HepG2 (cell line): Measurements from ENCODE around the gene XAF1. TPM values are rescaled to one million over a fixed set of nuclear protein-coding genes. Genes with fewer than 3 reads are reported as not detected.

Experiments
- ATAC-seq: fragments of 200-7000 bp; cut with Tn5 transposase; 3 replicates; pipeline ENCODE4 v1.9.1; 2020; ENCODE audit warnings: mild to moderate bottlenecking, moderate library complexity
- BruUV-seq: library from RNA; stranded (reverse); fragments of 400-500 nt; replicated peaks from 2 replicates; lab custom pipeline; 2021; lab: Mats Ljungman, UMichigan
- CTCF ChIA-PET: fragments of 300-600 bp; formaldehyde crosslinking; extraction: SDS; loops from one replicate; lab custom pipeline; 2021; ENCODE audit warnings: low total read pairs, inconsistent platforms, low intra/inter-chr PET ratio; lab: Yijun Ruan, JAX
- POLR2A ChIA-PET: fragments of 350-600 bp; sonication (Branson Sonifier 250); formaldehyde crosslinking; loops from one replicate; lab custom pipeline; 2020; ENCODE audit warnings: antibody characterized with exemption, inconsistent platforms; lab: Yijun Ruan, JAX
- DNase-seq: peaks from one replicate; pipeline ENCODE4 v3.0.0-alpha.2; 2015; ENCODE audit warnings: low spot score
- FAIRE-seq: peaks from 3 replicates; lab custom pipeline; 2011; peaks lifted over from hg19 to GRCh38; lab: Jason Lieb, UNC
- H2AFZ ChIP-seq: one replicate; pipeline ENCODE4 v1.6.1; 2011; ENCODE audit warnings: low read length, inconsistent platforms
- H3K27ac ChIP-seq: fragments of 300-600 bp; 3 replicates; pipeline ENCODE4 v1.8.0; 2011; ENCODE audit warnings: mixed run types, mild to moderate bottlenecking, mixed read lengths, low read length, inconsistent platforms; ENCODE audit not compliant: insufficient read depth; ENCODE audit errors: extremely low read length
- H3K27me3 ChIP-seq, 2 experiments: fragments of 200-600 bp in 1 of 2; 2 replicates in 1 of 2; 3 replicates in 1 of 2; pipeline versions ENCODE4 v1.6.0 to v1.8.0; 2011; ENCODE audit warnings: low read length in 2 of 2, mild to moderate bottlenecking in 2 of 2, moderate library complexity in 2 of 2, inconsistent platforms in 1 of 2; ENCODE audit not compliant: insufficient read depth in 2 of 2, control insufficient read depth in 1 of 2
- H3K36me3 ChIP-seq, 2 experiments: fragments of 200-600 bp in 1 of 2; replicated peaks in 1 of 2; 2 replicates in 1 of 2; 3 replicates in 1 of 2; pipeline versions ENCODE4 v1.5.1 to v1.8.0; 2011; ENCODE audit warnings: low read length in 2 of 2, inconsistent platforms in 1 of 2; ENCODE audit not compliant: insufficient read depth in 2 of 2, control insufficient read depth in 1 of 2
- H3K4me1 ChIP-seq: 2 replicates; pipeline ENCODE4 v1.5.1; 2012; ENCODE audit warnings: low read length, inconsistent platforms; ENCODE audit not compliant: insufficient read depth
- H3K4me2 ChIP-seq: 2 replicates; pipeline ENCODE4 v1.6.0; 2011; ENCODE audit warnings: low read depth, low read length, inconsistent platforms
- H3K4me3 ChIP-seq, 3 experiments: fragments of 200-600 bp in 1 of 3; sonication (generic), shearing (Covaris generic) in 1 of 3; replicated peaks in 1 of 3; 2 replicates each; pipeline ENCODE4 v1.5.1; 2011 to 2016; ENCODE audit warnings: low read length in 3 of 3, inconsistent platforms in 2 of 3, low read depth in 2 of 3, mild to moderate bottlenecking in 2 of 3, control low read depth in 1 of 3, mixed read lengths in 1 of 3; ENCODE audit not compliant: insufficient read depth in 1 of 3
- H3K79me2 ChIP-seq: one replicate; pipeline ENCODE4 v1.6.1; 2011; ENCODE audit warnings: low read length, inconsistent platforms; ENCODE audit not compliant: insufficient read depth
- H3K9ac ChIP-seq: 2 replicates; pipeline ENCODE4 v1.6.0; 2011; ENCODE audit warnings: mild to moderate bottlenecking, low read depth, low read length, inconsistent platforms; ENCODE audit not compliant: insufficient read depth
- H3K9me3 ChIP-seq: 2 replicates; pipeline ENCODE4 v1.5.1; 2012; ENCODE audit warnings: mild to moderate bottlenecking, low read length
- H4K20me1 ChIP-seq: 2 replicates; pipeline ENCODE4 v1.6.0; 2011; ENCODE audit warnings: inconsistent platforms, mild to moderate bottlenecking, low read length, moderate library complexity; ENCODE audit not compliant: insufficient read depth
- MTF2 ChIP-seq: sonication (generic); formaldehyde crosslinking; IDR thresholded peaks from 2 replicates; pipeline ENCODE4 v1.5.0; 2020; ENCODE audit warnings: missing genetic modification reagents, borderline replicate concordance
- NCOA5 ChIP-seq: sonication (generic); formaldehyde crosslinking; IDR thresholded peaks from 2 replicates; pipeline ENCODE4 v1.4.0; 2020; ENCODE audit warnings: missing genetic modification reagents
- NRL ChIP-seq: sonication (generic); formaldehyde crosslinking; IDR thresholded peaks from 2 replicates; pipeline ENCODE4 v1.5.0; 2020; ENCODE audit warnings: missing genetic modification reagents, mild to moderate bottlenecking, moderate library complexity, borderline replicate concordance
- SAP130 ChIP-seq: IDR thresholded peaks from 2 replicates; pipeline ENCODE4 v1.6.1; 2016; ENCODE audit warnings: low read depth
- TSC22D2 ChIP-seq: sonication (generic); formaldehyde crosslinking; IDR thresholded peaks from 2 replicates; pipeline ENCODE4 v1.5.1; 2020; ENCODE audit warnings: missing genetic modification reagents, mild to moderate bottlenecking, borderline replicate concordance
- YEATS4 ChIP-seq: sonication (generic); formaldehyde crosslinking; IDR thresholded peaks from 2 replicates; pipeline ENCODE4 v1.4.0; 2020; ENCODE audit warnings: missing genetic modification reagents, borderline replicate concordance
- ZMYM2 ChIP-seq: sonication (generic); formaldehyde crosslinking; IDR thresholded peaks from 2 replicates; pipeline ENCODE4 v1.8.0; 2022; ENCODE audit warnings: mild to moderate bottlenecking, missing genetic modification reagents
- ZNF256 ChIP-seq: sonication (generic); formaldehyde crosslinking; conservative IDR thresholded peaks from 2 replicates; pipeline ENCODE4 v1.4.0; 2020; ENCODE audit warnings: missing genetic modification reagents
- ZNF331 ChIP-seq: sonication (generic); formaldehyde crosslinking; IDR thresholded peaks from 2 replicates; pipeline ENCODE4 v1.4.0; 2020; ENCODE audit warnings: missing genetic modification reagents
- ZNF382 ChIP-seq: sonication (generic); formaldehyde crosslinking; IDR thresholded peaks from 2 replicates; pipeline ENCODE4 v1.5.0; 2020; ENCODE audit warnings: missing genetic modification reagents, mild to moderate bottlenecking, borderline replicate concordance
- ZNF670 ChIP-seq: sonication (generic); formaldehyde crosslinking; IDR thresholded peaks from 2 replicates; pipeline ENCODE4 v1.8.0; 2022; ENCODE audit warnings: mild to moderate bottlenecking, missing genetic modification reagents, borderline replicate concordance
- ZNF839 ChIP-seq: sonication (generic); formaldehyde crosslinking; IDR thresholded peaks from 2 replicates; pipeline ENCODE4 v1.4.0; 2020; ENCODE audit warnings: missing genetic modification reagents, mild to moderate bottlenecking, borderline replicate concordance
- WGBS: methylation state at CpG from one replicate; pipeline ENCODE4 v1.1.6; 2017; ENCODE audit warnings: low lambda C conversion rate; 5-methylcytosine and 5-hydroxymethylcytosine counted together
- in situ Hi-C: cut with HindIII; loops from 2 replicates; pipeline ENCODE4 v1.10.0; 2017; ENCODE audit warnings: low pct_unique_long_range_greater_than_20kb; ENCODE audit not compliant: extremely low pct_ligation_motif_present
- intact Hi-C: fragments of 100-400 bp; cut with micrococcal nuclease; formaldehyde crosslinking; loops from one replicate; pipeline ENCODE4 v1.10.0; 2022; ENCODE audit not compliant: unreplicated experiment
- polyA plus RNA-seq, 8 experiments: library from polyadenylated mRNA; depleted of rRNA in 3 of 8; stranded (reverse) in 7 of 8; unstranded in 1 of 8; fragments of >200 nt; fragmentation: Illumina TruSeq in 4 of 8; extraction: Trizol in 4 of 8; gene quantifications; 2 replicates each; pipeline versions ENCODE4 v1.2.1 to v1.2.3, GENCODE V29; 2011 to 2016; ENCODE audit warnings: low read depth in 4 of 8, missing spikeins in 1 of 8, mixed read lengths in 1 of 8; ENCODE audit not compliant: insufficient read depth in 1 of 8
- total RNA-seq, 5 experiments: library from RNA; depleted of rRNA; stranded (reverse); fragments of >200 nt; fragmentation: Illumina TruSeq; extraction: Trizol; gene quantifications; 2 replicates each; pipeline ENCODE4 v1.2.3, GENCODE V29; 2016; ENCODE audit warnings: low read depth in 1 of 5
- TF ChIP-seq, protein P1 (sequence below): fragments of 450-650 bp; IDR thresholded peaks from 2 replicates; pipeline ENCODE4 v1.6.1; 2016
- TF ChIP-seq, protein P2 (sequence below), 2 experiments: fragments of 450-650 bp in 1 of 2; sonication (generic) in 1 of 2; formaldehyde crosslinking; IDR thresholded peaks; 2 replicates each; pipeline versions ENCODE4 v1.5.0 to v1.8.0; 2020 to 2022; ENCODE audit warnings: mild to moderate bottlenecking in 1 of 2, missing genetic modification reagents in 1 of 2
- TF ChIP-seq, protein P3 (sequence below): sonication (generic); formaldehyde crosslinking; IDR thresholded peaks from 2 replicates; pipeline ENCODE4 v1.4.0; 2020; ENCODE audit warnings: missing genetic modification reagents
- TF ChIP-seq, protein P4 (sequence below): sonication (generic); formaldehyde crosslinking; IDR thresholded peaks from 2 replicates; pipeline ENCODE4 v1.4.0; 2020; ENCODE audit warnings: mild to moderate bottlenecking, missing genetic modification reagents
- TF ChIP-seq, protein P5 (sequence below): sonication (generic); formaldehyde crosslinking; IDR thresholded peaks from 2 replicates; pipeline ENCODE4 v1.5.1; 2020; ENCODE audit warnings: missing genetic modification reagents, mild to moderate bottlenecking, borderline replicate concordance

Gene XAF1
- total and polyA plus RNA-seq, 2 of the 13 experiments (the other 11 are each of a cell fraction or from before 2014, with no cell fraction given), result 1.2 to 2.4 TPM

DNA sequence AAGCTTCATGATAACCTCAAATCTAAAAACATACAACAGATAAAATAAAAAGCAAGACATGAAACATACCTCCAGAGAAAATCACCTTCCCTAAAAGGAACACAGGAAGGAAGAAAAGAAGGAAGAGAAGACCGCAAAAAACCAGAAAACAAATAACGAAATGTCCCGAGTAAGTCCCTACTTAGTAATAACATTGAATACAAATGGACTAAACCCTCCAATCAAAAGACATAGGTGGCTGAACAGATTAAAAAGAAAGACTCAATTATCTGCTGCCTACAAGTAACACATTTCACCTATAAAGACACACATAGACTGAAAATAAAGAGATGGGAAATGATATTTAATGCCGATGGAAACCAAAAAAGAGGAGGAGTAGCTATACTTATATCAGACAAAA is 26.4 kb downstream of the XAF1 start:
- peaks cover 0 to 9% of the 10 kb centered on the region in 2 experiments; a peak in 1 of 5 replicates for H3K27me3 ChIP-seq
- 89% methylated on average over 4 of the region's 4 CpGs for WGBS
- POLR2A ChIA-PET, result no interaction called here
- peaks cover 23% of the 10 kb centered on the region for H3K4me1 ChIP-seq
- DNase-seq, result no peak
- no peaks in the 10 kb centered on the region for H3K79me2 ChIP-seq
- intact Hi-C loops, result no loop called here
- no peaks in the 10 kb centered on the region for H3K9me3 ChIP-seq
- H3K9ac ChIP-seq, result no peak overlapping the region
- H3K36me3 ChIP-seq, result no peaks in the 10 kb centered on the region
- no peak overlapping the region for H3K4me2 ChIP-seq
- TF ChIP-seq, protein P1, sequence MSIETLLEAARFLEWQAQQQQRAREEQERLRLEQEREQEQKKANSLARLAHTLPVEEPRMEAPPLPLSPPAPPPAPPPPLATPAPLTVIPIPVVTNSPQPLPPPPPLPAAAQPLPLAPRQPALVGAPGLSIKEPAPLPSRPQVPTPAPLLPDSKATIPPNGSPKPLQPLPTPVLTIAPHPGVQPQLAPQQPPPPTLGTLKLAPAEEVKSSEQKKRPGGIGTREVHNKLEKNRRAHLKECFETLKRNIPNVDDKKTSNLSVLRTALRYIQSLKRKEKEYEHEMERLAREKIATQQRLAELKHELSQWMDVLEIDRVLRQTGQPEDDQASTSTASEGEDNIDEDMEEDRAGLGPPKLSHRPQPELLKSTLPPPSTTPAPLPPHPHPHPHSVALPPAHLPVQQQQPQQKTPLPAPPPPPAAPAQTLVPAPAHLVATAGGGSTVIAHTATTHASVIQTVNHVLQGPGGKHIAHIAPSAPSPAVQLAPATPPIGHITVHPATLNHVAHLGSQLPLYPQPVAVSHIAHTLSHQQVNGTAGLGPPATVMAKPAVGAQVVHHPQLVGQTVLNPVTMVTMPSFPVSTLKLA, result no peak
- TF ChIP-seq ZNF331 (CRISPR knock-in tag) (no peak), NCOA5 (CRISPR knock-in tag) (no peak), ZNF256 (CRISPR knock-in tag) (no peak), SAP130 (no peak), ZNF670 (CRISPR knock-in tag) (no peak), YEATS4 (CRISPR knock-in tag) (no peak), ZNF382 (CRISPR knock-in tag) (no peak), ZNF839 (CRISPR knock-in tag) (no peak), NRL (CRISPR knock-in tag) (no peak), ZMYM2 (CRISPR knock-in tag) (no peak), TSC22D2 (CRISPR knock-in tag) (no peak), MTF2 (CRISPR knock-in tag) (no peak)
- TF ChIP-seq, protein P2, sequence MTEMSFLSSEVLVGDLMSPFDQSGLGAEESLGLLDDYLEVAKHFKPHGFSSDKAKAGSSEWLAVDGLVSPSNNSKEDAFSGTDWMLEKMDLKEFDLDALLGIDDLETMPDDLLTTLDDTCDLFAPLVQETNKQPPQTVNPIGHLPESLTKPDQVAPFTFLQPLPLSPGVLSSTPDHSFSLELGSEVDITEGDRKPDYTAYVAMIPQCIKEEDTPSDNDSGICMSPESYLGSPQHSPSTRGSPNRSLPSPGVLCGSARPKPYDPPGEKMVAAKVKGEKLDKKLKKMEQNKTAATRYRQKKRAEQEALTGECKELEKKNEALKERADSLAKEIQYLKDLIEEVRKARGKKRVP (CRISPR knock-in tag; IDR thresholded peaks at IDR 0.05), result no peak
- TF ChIP-seq, protein P3, sequence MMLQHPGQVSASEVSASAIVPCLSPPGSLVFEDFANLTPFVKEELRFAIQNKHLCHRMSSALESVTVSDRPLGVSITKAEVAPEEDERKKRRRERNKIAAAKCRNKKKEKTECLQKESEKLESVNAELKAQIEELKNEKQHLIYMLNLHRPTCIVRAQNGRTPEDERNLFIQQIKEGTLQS (CRISPR knock-in tag), result no peak
- TF ChIP-seq, protein P4, sequence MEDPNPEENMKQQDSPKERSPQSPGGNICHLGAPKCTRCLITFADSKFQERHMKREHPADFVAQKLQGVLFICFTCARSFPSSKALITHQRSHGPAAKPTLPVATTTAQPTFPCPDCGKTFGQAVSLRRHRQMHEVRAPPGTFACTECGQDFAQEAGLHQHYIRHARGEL (CRISPR knock-in tag), result no peak
- TF ChIP-seq, protein P5, sequence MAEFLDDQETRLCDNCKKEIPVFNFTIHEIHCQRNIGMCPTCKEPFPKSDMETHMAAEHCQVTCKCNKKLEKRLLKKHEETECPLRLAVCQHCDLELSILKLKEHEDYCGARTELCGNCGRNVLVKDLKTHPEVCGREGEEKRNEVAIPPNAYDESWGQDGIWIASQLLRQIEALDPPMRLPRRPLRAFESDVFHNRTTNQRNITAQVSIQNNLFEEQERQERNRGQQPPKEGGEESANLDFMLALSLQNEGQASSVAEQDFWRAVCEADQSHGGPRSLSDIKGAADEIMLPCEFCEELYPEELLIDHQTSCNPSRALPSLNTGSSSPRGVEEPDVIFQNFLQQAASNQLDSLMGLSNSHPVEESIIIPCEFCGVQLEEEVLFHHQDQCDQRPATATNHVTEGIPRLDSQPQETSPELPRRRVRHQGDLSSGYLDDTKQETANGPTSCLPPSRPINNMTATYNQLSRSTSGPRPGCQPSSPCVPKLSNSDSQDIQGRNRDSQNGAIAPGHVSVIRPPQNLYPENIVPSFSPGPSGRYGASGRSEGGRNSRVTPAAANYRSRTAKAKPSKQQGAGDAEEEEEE (CRISPR knock-in tag), result no peak
- TF ChIP-seq, all 625 proteins: peak for 0
- no TSS peak for BruUV-seq
- Histone ChIP-seq H4K20me1 (no peaks in the 10 kb centered on the region), H3K27ac (no peak overlapping the region), H2AFZ (no peak overlapping the region), H3K4me3 (no peak overlapping the region)
- in situ Hi-C loops, result no loop called here
- no peak for ATAC-seq
- CTCF ChIA-PET, result no interaction called here
- no peak for FAIRE-seq
